ENCODE measurements around the gene EPHA3.

The EPHA3 gene

DNA sequence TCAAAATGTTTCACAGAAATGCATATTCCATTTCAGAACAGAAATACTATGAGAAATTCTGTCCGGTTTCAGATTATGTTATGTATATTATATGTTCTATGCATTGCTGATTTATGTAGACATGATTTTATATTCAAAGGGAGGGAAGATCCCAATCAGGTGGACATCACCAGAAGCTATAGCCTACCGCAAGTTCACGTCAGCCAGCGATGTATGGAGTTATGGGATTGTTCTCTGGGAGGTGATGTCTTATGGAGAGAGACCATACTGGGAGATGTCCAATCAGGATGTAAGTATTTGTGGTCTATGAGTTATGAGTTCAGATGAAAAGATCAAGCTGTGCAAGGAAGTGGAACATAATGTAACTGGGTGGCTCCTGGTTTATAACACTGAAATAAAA lies 341.7 kb downstream of the EPHA3 start:
- no peak for DNase-seq (ENCODE audit: low spot score)

DNA sequence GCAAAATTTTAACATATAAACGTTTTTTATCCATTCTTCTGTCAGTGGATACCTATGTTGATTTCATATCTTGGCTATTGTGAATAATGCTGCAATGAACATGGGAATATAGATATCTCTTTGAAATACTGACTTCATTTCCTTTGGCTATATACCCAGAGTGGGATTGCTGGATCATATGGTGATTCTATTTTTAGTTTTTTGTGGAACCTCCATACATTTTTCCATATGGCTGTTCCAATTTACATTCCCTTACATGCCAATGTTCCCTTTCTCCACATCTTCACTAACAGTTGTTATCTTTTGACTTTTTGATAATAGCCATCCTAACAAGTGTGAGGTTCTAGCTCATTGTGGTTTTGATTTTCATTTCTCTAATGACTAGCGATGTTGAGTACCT lies 344.6 kb downstream of the EPHA3 start:
- DNase-seq (ENCODE audit: low spot score), result no peak

DNA sequence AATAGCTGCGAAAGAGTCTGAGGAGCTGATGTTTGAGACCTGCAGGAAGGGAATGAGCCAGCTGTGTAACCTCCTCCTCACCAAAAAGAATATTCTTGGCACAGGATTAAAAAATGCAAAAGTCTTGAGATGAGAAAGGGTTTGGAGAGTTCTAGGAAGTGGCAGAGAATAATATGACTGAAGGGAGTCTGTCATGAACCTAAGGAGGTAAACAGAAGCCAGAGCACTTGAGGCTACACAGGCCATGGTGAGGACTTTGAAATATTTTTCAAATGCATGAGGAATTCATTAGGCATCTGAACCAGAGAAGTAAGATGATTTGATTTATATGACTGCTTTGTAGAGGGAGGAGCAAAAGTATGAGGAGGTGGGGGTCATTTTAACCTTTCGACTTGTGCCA lies 347.8 kb downstream of the EPHA3 start:
- DNase-seq (ENCODE audit: low spot score), result no peak

DNA sequence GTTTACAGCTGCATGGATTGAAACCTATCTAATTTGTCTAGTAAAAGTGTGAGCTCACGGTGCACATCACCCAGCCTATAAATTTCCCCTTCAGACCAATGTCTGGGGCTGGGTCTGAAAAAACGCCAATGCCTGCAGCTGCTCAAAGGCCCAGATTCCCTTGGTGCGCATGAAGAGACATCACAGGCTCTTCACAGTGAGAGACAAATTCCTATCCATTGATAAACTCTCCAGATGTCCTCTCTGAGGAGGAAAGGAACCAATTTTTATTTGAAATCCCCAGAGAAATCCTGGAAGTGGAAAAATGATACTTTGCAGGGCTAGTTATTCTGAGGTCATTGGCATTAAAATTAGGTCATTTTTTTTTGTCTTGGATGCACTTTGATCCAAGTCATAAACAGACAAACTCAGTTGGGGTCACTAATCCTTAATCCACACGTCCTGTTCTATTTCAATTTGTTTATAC lies 360.5 kb downstream of the EPHA3 start:
- DNase-seq (ENCODE audit: low spot score), result no peak

DNA sequence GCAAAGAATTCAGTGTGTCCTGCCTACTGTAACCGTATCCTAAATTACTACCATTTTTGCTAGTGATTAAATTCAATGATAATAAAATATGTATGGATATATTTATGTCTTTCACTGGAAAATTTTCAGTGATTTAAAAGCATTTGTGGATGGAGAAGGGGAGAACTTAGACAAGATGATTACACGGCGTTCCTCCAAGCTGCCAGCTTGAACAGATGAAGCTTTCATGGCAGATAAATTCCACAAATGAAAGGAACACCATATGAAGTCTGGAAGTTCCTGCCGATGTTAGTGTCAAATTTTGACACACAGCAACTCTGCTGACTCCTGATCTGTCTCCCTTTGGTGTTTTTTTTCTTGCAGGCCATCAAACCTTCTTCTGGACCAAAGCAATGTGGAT lies 364.7 kb downstream of the EPHA3 start:
- DNase-seq (ENCODE audit: low spot score), result no peak

DNA sequence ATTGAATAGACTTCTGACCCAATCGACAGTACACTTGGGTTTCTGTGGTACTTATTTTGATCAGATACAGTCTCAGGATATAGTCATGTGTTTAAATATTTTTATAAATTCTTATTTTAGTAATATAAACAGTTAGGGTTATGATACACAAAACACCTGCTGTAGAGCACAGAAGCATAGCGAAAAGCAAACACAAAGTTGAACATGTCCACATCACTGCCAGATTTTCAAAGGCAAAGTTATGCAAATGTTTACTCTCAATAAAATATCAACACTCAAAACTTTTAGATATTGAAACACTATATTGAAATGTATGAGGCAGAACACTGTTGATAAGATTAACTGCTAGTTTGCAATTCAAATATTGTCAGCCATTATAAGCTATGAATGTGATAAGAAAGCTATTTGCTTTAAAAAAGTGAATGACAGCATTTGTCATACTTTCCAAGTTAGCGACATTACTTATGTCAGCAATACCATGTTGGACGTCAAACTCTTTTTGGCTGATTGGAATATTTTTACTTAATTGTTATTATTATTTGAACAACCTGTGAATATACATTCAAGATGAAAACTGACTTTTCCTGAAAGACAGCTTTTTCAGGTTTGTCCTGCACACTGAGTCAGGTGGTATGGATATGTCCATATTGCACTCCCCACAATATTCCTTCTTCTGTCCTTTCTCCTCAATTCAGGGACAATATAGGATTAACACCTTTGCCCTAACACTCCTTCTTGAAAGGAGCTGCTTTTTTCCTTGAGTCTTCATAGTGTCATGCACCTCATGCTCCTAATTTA lies 367.1 kb downstream of the EPHA3 start:
- no peak for DNase-seq (ENCODE audit: low spot score)

DNA sequence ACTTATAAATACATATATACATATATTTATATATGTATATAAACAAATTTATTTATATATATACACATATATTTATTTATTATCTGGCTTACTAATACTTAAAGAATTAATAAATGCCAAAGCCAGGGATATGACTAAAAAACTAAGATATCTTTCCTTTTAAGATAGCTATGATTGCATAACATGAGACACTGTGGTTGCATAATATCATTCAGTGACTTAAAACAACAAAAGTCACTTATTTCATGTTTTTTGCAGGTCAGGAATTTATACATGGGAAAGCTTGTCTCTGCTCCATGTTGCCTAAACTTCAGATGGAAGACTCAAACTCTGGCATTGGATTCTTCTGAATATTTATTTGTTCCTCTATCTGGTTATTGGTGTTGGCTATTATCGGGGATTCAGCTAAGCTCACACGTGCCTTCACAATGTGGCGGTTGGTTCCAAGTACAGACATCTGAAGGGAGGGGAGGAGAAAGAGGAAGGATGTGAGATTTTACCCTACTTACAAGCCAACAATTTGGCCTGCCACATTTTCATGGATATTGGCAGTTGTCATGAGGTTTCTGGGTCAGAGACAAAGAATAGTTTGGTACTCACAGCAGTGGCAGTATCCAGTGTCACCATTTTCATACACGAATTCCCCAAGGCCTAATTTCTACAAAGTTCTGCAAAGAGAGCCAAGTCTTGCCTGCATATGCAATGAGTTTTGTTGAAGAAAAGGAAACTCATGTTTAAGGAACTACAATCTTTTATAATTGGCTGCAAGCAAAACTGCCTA lies 381.6 kb downstream of the EPHA3 start:
- no peak for DNase-seq (ENCODE audit: low spot score)

DNA sequence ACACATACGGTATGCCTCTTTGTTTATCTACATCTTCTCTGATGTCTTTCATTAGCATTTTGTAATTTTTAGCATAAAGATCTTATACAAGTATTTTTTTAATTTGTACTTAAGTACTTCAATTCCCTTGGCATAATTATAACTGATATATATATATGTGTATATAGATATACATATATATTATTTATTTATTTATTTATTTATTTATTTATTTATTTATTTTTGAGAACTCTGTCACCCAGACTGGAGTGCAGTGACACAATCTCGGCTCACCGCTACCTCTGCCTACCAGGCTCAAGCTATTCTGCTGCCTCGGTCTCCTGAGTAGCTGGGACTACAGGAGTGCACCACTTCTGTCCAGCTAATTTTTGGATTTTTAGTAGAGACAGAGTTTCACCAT lies 382.7 kb downstream of the EPHA3 start:
- no peak for DNase-seq (ENCODE audit: low spot score)

DNA sequence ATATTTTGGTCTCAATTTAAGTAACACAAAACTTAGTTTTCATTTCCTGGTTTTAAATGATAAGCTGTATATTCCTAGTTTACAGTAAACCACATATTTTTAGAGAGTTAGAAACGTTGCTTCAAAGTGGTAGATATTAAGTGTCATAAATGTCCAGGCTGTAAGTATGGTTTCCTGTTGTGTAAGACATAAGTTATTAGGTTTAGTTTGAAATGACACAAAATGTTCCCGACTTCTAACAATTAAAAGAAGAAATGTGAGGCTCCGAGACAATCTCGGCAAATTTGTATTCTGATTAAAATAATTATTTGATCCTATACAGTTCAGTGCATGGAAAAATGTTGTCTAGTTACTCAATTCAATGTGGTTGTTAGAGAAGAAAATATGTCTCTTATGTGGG lies 387.3 kb downstream of the EPHA3 start:
- DNase-seq (ENCODE audit: low spot score), result no peak

DNA sequence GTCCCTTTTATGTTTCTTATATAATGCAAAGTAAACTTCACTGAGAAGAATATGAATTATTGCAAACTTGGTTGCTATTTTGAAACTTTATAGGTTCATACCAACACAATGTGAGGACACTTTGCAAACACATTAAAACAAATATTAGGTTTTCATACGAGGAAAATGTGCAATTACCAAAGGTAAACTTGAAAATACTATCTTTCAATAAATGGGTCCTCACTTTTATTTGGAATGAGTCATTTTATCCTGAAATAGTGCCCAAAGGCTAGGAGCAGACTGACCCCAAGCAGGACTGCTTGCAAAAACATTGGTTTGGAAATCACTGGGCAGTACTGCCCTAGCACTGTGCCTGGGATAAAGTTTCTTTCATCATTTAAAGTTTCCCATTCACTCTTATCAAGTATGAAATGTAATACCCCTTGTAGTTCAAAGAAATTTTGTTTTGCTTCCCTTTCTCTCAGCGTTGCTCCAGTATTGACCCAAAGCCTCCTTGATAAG lies 396.5 kb downstream of the EPHA3 start:
- DNase-seq (ENCODE audit: low spot score), result no peak

DNA sequence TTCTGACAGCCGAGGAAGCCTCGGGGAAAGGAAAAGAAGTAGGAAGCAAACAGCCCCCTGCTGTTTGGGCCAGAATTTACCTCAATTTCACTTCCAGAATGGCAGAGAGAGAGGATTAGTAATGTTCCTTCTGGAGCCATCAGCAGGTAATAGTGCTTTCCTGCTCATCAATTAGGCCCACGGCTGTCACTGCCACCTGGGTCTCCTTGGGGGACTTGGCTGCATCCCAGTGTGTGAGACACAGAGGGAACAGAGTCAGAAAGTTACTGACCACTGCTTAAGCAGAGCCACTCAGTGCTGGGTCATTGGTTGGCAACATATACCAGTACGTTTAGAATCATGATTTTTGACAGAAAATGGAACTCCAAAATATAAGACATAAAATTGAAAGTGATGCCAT lies 397.0 kb downstream of the EPHA3 start:
- DNase-seq (ENCODE audit: low spot score), result no peak

DNA sequence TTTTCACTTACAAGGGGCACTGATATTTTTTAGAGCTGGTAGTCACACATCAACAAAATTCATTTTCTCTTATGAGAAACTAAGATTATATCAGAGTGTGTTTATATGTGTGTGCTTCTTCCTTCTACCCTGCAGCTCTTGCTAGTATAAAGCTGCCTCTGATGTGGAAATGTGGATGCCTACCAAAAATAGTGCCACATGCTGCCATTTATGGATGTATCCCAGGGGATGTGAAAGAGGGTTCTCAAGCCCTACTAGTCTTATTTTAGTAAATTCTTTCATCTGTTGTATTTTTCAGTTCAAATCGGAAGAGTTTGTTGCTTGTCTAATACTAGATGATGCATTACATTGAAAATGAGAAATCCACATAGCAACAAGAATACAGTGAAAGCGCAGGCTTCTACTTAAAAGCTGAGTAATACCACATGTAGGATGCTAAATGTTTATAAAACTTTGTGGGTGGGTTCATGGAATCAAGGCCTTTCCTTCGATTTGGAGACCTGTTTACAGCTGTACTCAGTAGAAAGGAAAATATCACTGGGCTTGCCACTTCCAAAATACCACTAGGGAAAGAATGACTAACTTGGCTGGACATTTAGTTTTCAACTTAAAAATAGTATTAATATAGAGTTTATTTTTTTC lies 399.2 kb downstream of the EPHA3 start:
- no peak for DNase-seq (ENCODE audit: low spot score)

DNA sequence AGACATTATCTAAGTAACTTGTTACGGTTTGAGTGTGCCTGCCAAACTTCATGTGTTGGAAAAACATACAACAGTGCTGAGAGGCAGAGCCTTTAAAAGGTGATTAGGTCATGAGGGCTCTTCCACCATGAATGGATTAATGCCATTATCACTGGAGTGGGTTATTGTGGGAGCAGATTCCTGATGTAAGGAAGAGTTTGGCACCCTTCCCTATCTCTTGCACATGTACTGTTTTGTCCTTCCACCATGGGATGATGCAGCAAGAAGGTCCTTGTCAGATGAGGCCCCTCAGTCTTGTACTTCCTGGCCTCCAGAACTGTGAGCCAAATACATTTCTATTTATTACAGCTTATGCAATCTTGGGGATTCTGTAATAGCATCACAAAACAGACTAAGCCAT lies 413.9 kb downstream of the EPHA3 start:
- no peak for DNase-seq (ENCODE audit: low spot score)

DNA sequence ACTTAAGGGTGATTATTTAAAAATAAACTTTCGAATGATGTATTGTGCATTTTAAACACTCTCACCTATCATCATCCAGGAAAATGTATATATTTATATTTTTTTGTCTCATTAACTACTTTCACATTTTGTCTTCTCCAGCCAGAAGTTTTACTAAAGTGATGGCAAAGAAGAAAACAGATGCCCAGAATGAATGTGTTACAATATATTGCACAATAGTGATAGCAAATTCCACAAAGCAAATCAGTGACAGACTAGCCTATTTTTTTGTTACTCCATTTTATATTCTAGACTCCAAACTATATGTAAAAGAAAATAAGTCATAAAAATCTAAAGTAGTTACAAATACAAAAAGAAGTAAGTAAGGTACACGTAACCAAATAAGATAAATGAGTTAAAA lies 414.7 kb downstream of the EPHA3 start:
- DNase-seq (ENCODE audit: low spot score), result no peak

DNA sequence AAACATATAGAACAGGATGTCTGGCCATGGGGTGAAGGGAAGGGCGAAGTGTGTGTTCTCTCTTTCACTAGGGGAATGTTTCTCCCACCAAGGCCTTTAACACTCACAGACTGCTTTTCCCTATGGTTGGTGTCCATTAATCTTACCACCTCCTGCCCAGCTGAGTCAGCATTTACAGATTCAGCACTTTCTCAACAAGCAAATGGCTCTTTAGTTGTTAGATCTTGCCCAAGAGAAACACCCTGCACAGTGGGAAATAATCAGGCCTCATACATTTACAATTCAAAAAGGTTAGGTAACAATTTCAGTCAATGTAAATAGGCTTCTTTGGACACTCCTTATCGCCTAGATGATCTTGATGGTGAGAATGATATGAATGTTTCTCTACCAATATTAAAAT lies 418.2 kb downstream of the EPHA3 start:
- DNase-seq (ENCODE audit: low spot score), result no peak

DNA sequence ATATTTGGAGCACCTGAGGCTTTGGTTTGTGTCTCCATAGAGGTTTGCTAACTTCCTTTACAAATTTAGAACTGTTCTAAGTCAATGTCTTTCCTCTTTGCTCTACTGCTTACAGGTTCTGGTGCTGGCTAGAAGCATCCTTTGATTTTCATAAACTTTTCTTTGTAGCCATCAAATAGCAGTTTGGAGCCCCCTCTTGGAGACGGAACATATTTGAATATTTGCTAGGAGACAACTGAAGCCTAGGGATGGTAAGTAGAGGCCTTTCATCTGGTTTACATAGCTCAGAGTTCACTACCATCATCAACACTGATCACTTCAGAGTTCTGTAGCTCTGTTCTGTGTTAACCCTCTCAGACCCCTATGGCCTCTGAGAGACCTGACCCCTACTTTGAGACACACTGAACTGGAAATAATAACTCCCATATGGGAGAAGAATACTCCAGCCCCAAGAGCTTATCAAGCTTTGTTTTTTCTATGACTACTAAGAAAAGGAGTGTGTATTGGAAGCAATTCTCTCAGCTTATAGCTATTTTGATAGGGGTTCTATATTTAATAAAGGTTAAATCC lies 420.4 kb downstream of the EPHA3 start:
- no peak for DNase-seq (ENCODE audit: low spot score)

All from hepatic stellate cell (primary cell).